GM19025 (cell line): ENCODE measurements around the gene MRPL54.
"Not testable (repeated sequence)": the region's sequence is repeated elsewhere in the genome, so short reads cannot be mapped to it uniquely, and the experiment has no call there.

Source experiments
- ATAC-seq: cut with Tn5 transposase; IDR thresholded peaks from one replicate; pipeline ENCODE4 v1.9.1; 2021; ENCODE audit warnings: mild to moderate bottlenecking, low read depth, moderate library complexity; ENCODE audit not compliant: unreplicated experiment

The MRPL54 gene

DNA sequence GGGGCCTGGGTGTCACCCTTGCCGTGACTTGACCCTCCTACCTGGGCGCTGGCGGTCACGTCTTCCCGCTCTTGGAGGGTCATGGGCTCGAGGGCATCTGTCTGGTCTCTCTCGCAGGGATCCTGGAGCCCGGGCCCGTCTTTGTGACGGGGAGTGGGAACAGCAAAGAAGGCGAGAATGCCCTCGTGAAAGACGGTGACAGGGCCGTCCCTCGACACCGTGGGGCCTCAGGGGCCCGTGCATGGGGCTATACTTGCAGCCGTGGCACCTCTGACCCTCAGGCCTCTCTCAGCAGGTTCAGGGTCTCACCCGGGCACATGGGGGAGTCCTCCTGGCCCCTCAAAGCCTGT is 44.6 kb downstream of the MRPL54 start:
- no peak for ATAC-seq

- no peak for ATAC-seq
Observed at GRCh38 chr19:3807574-3808354, 45.3 kb downstream of the MRPL54 start.

DNA sequence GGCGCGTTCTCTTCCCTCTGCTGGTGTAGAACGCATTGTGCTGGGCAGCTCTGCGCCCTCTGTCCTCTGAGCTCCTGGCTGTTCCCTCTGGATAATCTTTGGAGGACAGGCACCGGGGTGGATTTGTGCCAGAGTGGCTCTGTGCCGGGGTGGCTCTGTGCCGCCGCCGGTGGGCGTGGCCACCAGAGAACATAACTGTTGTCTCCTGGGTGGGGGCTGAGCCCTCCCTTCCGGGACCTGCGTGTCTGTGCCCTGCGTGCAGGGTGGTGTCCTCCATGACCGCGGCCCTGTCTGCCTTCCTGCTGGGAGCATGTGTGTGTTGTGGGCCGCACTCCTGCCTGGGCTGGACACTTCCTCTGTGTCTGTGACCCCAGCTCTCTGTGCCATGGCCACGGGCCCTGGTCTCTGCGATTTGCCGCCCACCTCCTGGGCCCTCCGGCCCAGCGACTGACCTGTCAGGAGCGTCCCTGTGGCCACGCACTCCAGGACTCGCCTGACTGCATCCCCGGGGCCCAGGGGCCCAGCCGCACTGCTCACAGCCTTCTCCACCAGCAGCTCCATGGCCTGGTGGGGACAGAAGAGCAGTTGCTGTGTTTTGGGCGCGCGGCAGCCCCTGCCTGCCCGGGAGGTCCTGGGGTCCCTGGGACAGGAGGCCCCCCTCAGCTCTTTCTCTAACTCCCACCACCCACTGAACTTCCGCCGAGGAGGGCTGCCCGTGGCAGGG is 46.1 kb downstream of the MRPL54 start:
- ATAC-seq = no peak

DNA sequence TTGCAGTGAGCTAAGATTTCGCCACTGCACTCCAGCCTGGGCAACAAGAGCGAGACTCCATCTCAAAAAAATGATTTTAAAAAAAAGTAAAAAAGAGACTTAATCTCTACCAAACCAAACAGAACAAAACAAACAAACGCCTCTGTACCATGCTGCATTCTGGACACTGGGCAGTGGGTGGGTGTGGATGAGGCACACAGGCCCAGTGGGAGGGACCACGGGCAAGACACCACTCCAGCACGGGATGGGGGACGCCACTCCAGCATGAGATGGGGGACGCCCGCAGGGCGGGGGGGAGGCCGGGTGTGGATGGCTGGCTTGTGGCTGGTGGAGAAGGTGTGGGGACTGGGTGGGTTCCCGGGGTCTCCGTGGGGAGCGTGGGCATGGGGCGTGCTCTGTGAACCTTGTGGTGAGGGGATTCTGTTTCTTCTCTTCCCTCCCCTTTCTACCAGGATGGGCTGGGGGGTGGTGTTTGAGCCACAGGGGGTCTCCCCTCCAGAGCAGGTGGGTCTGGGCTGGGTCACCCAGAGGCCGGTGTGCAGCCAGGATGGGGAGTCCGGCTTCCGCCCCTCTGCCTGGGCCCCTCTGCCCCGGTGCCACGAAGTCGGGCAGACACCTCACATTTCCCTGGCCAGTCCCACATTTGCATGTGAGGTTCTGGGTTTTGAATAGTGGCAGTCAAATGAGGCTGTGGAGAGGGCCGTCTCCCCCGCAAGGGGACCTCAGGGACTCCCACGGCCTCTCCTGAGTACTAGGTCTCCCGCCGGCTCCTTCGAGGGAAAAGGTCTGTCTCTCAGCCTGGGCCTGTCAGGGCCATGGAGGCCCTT is 47.6 kb downstream of the MRPL54 start:
- no peak for ATAC-seq

GRCh38 chr19:3810708-3811355 is 48.4 kb downstream of the MRPL54 start:
- no peak for ATAC-seq

GRCh38 chr19:3813473-3814392 is 51.3 kb downstream of the MRPL54 start:
- no peak for ATAC-seq

- no peak for ATAC-seq
Observed at GRCh38 chr19:3814648-3815047, 52.2 kb downstream of the MRPL54 start.

DNA sequence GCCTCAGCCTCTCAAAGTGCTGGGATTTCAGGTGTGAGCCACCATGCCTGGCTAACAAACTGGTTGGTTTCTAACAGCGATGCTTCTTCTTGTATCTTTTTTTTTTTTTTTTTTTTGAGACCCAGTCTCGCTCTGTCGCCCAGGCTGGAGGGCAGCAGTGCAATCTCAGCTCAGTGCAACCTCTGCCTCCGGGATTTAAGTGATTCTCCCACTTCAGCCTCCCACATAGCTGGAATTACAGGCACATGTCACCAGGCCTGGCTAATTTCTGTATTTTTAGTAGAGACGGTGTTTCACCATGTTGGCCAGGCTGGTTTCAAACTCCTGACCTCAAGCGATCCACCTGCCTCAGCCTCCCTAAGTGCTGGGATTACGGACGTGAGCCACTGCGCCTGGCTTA is 53.7 kb downstream of the MRPL54 start:
- not testable (repeated sequence) for ATAC-seq

GRCh38 chr19:3816566-3817218 is 54.2 kb downstream of the MRPL54 start:
- no peak for ATAC-seq
